SH-SY5Y (cell line): Measurements from ENCODE around the gene ZSCAN25.

Experiments
- GATA2 ChIP-seq: IDR thresholded peaks from 2 replicates; pipeline ENCODE4 v1.6.1; 2011; ENCODE audit warnings: mild to moderate bottlenecking, low read depth, low read length
- GATA3 ChIP-seq: IDR thresholded peaks from 2 replicates; pipeline ENCODE4 v1.6.1; 2011; ENCODE audit warnings: low read depth, mild to moderate bottlenecking, low read length, moderate library complexity

The ZSCAN25 gene

DNA sequence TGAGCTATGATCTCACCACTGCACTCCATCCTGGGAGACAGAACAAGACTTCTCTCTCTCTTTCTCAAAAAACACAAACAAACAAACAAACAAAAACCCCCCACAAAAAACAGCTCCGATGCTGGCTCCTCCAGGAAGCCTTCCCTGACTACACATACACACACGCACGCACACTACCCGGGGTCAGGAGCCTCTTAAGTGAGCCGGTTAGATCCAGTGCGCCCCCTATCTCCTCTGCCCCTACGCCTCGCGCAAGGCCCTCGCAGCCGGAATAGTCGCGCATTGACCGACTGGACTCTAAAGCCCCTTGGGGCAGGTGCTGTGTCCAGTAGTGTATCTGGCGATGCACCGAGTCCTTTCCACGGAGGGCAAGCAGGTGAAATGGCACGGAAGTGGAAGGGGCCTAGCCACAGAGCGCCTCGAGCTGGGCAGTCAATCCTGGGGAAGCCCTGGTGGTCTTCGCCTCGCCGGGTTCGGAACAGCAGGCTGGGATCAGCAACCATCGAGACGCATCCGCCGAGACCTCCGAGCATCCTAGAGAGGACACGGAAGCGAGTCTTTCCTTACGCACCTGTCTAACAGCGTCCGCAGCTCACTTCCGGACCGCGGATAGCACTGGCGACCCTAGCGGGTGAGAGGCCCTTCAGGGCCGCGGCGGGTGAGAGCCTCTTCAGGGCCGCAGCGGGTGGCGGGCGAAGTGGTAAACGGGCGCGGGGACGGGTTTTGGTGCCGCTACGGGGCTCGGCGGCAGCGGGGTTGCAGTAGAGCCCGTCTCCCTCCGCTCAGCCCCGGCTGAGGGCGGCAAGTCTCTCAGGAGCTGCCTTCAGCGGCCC lies at the start of gene ZSCAN25:
ZSCAN25 (plus strand) TSS at position 588 of the 833 bp plus-strand sequence. CDS start 2,661 bp downstream, outside the sequence.
- TF ChIP-seq GATA2 (no peak), GATA3 (no peak)

GRCh38 chr7:99571768-99572167 lies 45.0 kb upstream of the ZSCAN25 start:
- TF ChIP-seq GATA3 (no peak), GATA2 (no peak)

GRCh38 chr7:99573257-99573656 lies 43.5 kb upstream of the ZSCAN25 start:
- TF ChIP-seq GATA2 (no peak), GATA3 (no peak)

DNA sequence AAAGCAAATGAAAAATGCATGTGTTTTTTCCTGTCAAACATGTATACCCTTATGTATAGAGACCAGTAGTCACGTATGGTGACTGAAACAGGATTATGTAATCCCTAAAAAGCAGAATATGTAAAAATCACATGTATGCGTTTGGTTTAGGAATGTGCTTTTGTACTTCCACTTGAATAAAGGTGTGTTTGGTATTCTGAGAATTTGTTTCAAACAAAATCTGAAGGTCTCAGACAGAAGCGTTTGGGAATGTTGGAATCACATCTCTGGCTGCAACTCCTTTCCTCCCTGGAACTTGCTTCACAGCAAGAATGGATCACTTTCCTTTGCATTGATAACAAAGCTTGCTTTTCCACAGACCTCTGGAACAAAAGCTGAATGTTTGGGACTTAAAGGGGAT lies 40.5 kb upstream of the ZSCAN25 start:
- TF ChIP-seq GATA3 (no peak), GATA2 (no peak)

GRCh38 chr7:99579281-99579955 lies 37.3 kb upstream of the ZSCAN25 start:
- TF ChIP-seq GATA2 = no peak
- TF ChIP-seq GATA3 = no peak

DNA sequence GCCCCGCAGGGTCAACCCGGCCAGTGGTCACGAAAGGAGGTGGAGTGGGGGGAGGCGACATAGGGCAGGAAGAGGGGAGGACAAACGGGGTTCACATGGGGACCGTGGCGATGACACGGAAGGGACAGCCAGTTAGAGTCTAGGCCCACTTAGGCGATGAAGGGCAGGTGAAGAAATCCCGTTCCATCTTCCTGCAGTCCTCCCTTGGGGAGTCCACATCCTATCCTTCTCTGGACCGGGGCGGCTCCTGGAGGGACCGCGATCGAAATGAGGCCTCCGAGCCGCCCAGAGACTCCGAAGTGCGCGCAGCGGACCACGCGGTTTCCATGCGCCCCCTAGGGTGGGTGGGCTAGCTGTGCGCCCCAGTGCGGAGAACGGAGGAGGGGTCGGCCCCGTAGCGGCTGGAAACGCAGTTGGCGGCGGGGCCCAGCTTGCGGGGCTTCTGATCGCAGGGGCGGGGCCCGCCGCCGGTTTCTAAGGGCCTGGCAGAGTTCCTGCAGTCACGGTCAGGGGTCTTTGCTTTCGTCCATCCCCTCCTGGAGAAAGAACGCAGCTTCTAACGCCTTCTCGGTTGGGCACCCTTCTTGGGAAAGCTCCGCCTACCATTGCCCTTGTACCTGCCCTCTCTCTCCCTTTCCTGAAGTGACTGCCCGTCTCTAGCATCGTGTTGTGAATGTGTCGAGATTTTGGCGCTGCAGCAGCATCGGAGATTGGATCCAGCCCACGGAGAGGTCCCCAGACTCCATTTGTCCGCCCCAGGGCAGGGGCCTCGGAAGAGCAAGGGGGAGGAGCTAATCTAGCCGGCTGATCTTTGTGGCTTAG lies 36.6 kb upstream of the ZSCAN25 start:
- 0 out of 2 replicates have a peak, but pooled peaks have one; percentile 94 for TF ChIP-seq GATA2
- TF ChIP-seq GATA3 = no peak

DNA sequence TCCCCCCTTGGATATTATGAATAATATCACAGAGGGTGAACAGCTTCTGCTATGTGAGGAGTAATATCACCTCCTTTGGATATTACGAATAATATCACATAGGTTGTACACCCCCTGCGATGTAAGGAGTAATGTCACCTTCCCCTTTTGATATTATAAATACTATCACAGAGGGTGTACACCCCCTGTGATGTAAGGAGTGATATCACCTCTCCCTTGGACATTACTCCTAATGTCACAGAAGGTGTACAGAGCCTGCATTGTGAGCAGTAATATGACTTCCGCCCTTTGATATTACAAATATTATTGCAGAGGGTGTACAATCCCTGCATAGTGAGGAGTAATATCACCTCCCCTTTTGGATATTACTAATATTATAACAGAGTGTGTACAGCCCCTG lies 27.9 kb upstream of the ZSCAN25 start:
- TF ChIP-seq GATA3 (no peak), GATA2 (no peak)

- TF ChIP-seq GATA3 (no peak), GATA2 (no peak)
These were observed 21.6 kb upstream of the ZSCAN25 start for GRCh38 chr7:99594948-99595745.

DNA sequence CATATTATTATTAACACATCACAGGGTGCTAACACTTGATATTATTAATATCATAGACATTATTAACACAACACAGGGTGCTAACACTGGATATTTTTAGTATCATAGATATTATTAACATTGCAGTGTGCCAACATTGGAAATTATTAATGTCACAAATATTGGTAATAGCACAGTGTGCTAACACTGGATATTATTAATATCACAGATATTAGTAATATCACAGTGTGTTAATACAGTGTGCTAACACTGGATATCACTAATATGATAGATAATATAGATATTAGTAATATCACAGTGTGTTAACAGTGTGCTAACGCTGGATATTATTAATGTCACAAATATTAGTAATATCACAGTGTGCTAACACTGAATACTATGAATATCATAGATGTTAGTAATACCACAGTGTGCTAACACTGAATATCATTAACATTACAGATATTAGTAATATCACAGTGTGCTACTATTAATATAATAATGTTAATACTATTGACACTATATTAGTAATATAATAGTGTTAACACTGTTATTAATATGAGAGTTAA lies 20.3 kb upstream of the ZSCAN25 start:
- TF ChIP-seq GATA2 (no peak), GATA3 (no peak)

- no peak for TF ChIP-seq GATA3
- no peak for TF ChIP-seq GATA2
These were observed 18.8 kb upstream of the ZSCAN25 start, which contains the start of gene TMEM225B for GRCh38 chr7:99597762-99598501. TSS of gene TMEM225B (plus strand) at chr7:99598267. CDS start at chr7:99604389, 6,122 bp downstream.

DNA sequence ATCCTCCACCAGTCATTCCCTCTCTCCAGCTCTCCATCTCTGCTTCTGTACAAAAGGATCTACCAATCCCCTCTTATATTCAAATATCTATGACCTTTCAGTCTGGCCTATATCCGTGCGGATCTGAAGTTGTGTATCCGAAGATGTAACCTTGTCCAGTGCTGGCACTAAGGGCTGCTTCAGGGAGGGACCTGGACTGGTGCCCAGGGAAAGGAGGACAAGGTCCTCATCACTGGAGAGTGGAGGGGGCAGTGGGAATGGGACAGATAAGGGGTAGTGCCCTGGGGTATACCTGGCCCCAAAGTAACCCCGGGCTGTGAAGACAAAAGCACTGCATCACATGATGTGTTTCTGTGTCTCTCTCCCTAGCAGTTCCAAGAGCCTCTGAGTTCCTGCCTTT lies 16.9 kb upstream of the ZSCAN25 start:
- TF ChIP-seq GATA3 (no peak), GATA2 (no peak)

DNA sequence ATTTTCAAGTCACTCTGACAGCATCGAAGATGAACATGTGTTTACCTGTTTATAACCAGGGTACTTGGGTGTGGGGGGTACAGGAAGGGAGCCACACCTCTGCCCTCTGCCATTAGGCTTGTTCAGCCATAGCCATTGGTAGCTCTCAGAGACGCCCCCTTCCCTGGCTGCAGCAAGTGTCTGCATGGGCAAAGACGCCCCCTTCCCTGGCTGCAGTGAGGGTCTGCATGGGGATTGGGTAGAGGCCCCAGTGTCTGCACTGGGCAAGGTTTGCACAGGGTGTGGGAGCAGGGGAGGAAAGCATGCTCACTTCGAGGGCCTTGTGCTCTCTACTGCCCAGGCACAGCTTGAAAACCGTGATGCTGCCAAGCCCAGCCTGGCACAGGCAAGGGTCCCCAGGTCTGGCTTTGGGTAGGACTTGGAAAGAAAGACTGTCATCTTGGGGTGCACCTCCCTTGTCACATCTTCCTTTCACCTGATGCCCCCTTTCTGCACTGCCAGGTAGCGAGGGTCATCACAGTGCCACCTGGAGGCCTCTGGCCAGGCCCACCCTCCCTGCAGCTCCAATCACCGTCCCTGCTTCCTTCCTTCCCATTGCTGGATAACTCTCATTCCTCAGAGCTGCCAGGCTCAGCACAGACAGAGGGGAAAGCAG lies 15.0 kb upstream of the ZSCAN25 start:
- TF ChIP-seq GATA3 (no peak), GATA2 (no peak)
